ENCODE data around the gene CBX8. TPM values are rescaled to one million over a fixed set of nuclear protein-coding genes. Genes with fewer than 3 reads are reported as not detected.

Gene CBX8
- total and polyA plus RNA-seq, 2 of the 8 experiments (the other 6 are each of a cell fraction or from before 2014, with no cell fraction given), result 0.09 to 2.1 TPM

GRCh38 chr17:79796444-79796762 lies 474 bp downstream of the CBX8 start:
- no peaks in the 10 kb centered on the region; a peak in 1 of 4 replicates for H3K9me3 ChIP-seq (ENCODE audit: insufficient read depth in 2 of 2, low read depth in 1 of 2, low read length in 1 of 2)
- H3K79me2 ChIP-seq (ENCODE audit: control insufficient read depth in 1 of 2, insufficient read depth in 2 of 2, low read length in 2 of 2), result no peaks in the 10 kb centered on the region
- ChIA-PET POLR2A (ENCODE audit: partially characterized antibody) (interaction anchor here (0.6 to 6.0 kb wide), 14 partner anchors 10 to 351 kb away, joined by 3 to 49 read pairs (median 6); partner anchors contain the start of genes CBX2, CBX4 and EIF4A3), CTCF (ENCODE audit: partially characterized antibody) (interaction anchor here (0.9 to 19.1 kb wide), 7 partner anchors 11 to 58 kb away, joined by 3 to 576 read pairs (median 4); no protein-coding TSS in a partner anchor)
- H4K8ac ChIP-seq (ENCODE audit: extremely low read depth, insufficient read depth, low read length), result no peak overlapping the region
- no peak overlapping the region for H3K14ac ChIP-seq (ENCODE audit: insufficient read length)
- no peak overlapping the region for H3K27ac ChIP-seq (ENCODE audit: low read depth, low read length)
- no peak overlapping the region for H2BK120ac ChIP-seq (replicated peaks; ENCODE audit: low read depth, low read length)
- H2BK12ac ChIP-seq (ENCODE audit: low read depth, low read length), result peak overlapping the region; percentile 44; the same call in 1 of the 2 replicates
- 5% methylated on average over 19 of the region's 19 CpGs; no CpG with 5 or more reads in 1 of the 2 experiments for WGBS, 2 experiments (ENCODE audit: extremely low coverage in 1 of 2, insufficient coverage in 1 of 2, insufficient read length in 1 of 2, insufficient replicate concordance in 2 of 2, low coverage in 1 of 2, low lambda C conversion rate in 2 of 2, missing lambda C conversion rate in 1 of 2)
- H4K91ac ChIP-seq (replicated peaks; ENCODE audit: insufficient read length, low read length), result no peak overlapping the region
- H3K23me2 ChIP-seq (ENCODE audit: low read depth, low read length), result peaks cover 3% of the 10 kb centered on the region
- peak overlapping the region; percentile 21 for H3K56ac ChIP-seq (replicated peaks; ENCODE audit: insufficient read length, low read depth, low read length)
- peak; percentile 74 for TF ChIP-seq EZH2 (IDR thresholded peaks at IDR 0.05; ENCODE audit: low read depth, low read length, severe bottlenecking)
- peak; percentile 38 for TF ChIP-seq RNF2 (IDR thresholded peaks at IDR 0.05; ENCODE audit: borderline replicate concordance, low read depth, low read length, missing control alignments, poor library complexity, severe bottlenecking)
- TF ChIP-seq CHD1 (IDR thresholded peaks at IDR 0.05; ENCODE audit: low read depth, low read length), result no peak
- 0 out of 2 replicates have a peak, but pooled peaks have one; percentile 22 for TF ChIP-seq E2F6 (IDR thresholded peaks at IDR 0.05)
- no peak for TF ChIP-seq POU5F1 (IDR thresholded peaks at IDR 0.05; ENCODE audit: low read depth, low read length)
- peak; percentile 65 for TF ChIP-seq SRF (IDR thresholded peaks at IDR 0.05; ENCODE audit: low read depth, low read length)
- peak; percentile 41; the same call in 1 of the 2 replicates for TF ChIP-seq EGR1 (IDR thresholded peaks at IDR 0.05; ENCODE audit: borderline replicate concordance, low read depth, low read length)
- no peak for TF ChIP-seq SIRT6 (IDR thresholded peaks at IDR 0.05; ENCODE audit: low read length)
- peak; percentile 24 for TF ChIP-seq KDM4A (IDR thresholded peaks at IDR 0.05; ENCODE audit: low read depth, low read length, severe bottlenecking)
- TF ChIP-seq SUZ12 (IDR thresholded peaks at IDR 0.05; ENCODE audit: low read length), result peak; percentile 72; the same call in 1 of the 2 replicates
- H2BK20ac ChIP-seq (ENCODE audit: low read length), result no peak overlapping the region
- H3K36me3 ChIP-seq (ENCODE audit: control insufficient read depth in 2 of 4, insufficient read depth in 4 of 4, low read length in 3 of 4), result peaks cover 0 to 11% (median 0%) of the 10 kb centered on the region in 4 experiments; a peak in 1 of 8 replicates
- H3K27me3 ChIP-seq (replicated peaks in 1 of 4; ENCODE audit: control insufficient read depth in 3 of 4, extremely low read depth in 1 of 4, insufficient read depth in 3 of 4, low read length in 3 of 4), result peaks cover 80 to 92% (median 90%) of the 10 kb centered on the region in 4 experiments
- H4K5ac ChIP-seq (ENCODE audit: insufficient read length, low read depth, low read length), result no peak overlapping the region
- H3K9ac ChIP-seq (replicated peaks in 1 of 4; ENCODE audit: extremely low read depth in 1 of 4, low read depth in 3 of 4, low read length in 3 of 4), result no peak overlapping the region
- no peak for DNase-seq (ENCODE audit: low read depth in 1 of 2, low spot score in 2 of 2)
- no peak for FAIRE-seq
- peaks cover 5 to 52% (median 36%) of the 10 kb centered on the region in 4 experiments for H3K4me1 ChIP-seq (replicated peaks in 1 of 4; ENCODE audit: control insufficient read depth in 3 of 4, insufficient read depth in 4 of 4, low read length in 3 of 4)
- peak overlapping the region; percentile 44 to 67 (median 53); a peak in 6 of 8 replicates for H3K4me3 ChIP-seq (ENCODE audit: extremely low read depth in 1 of 4, insufficient read depth in 2 of 4, low read depth in 3 of 4, low read length in 4 of 4)
- H2BK15ac ChIP-seq (ENCODE audit: low read length), result no peak overlapping the region
- H2AK5ac ChIP-seq (ENCODE audit: low read depth, low read length), result peak overlapping the region; percentile 59; the same call in 1 of the 2 replicates
- H2BK5ac ChIP-seq (ENCODE audit: low read depth, low read length), result no peak overlapping the region; the same call in 1 of the 2 replicates
- H3K79me1 ChIP-seq (ENCODE audit: low read depth, low read length), result no peaks in the 10 kb centered on the region
- H4K20me1 ChIP-seq (replicated peaks in 1 of 2; ENCODE audit: control insufficient read depth in 1 of 2, insufficient read depth in 2 of 2, low read length in 2 of 2), result peaks cover 16 to 17% of the 10 kb centered on the region in 2 experiments
- no peak overlapping the region for H3K18ac ChIP-seq (ENCODE audit: extremely low read depth, low read length)
- no peak overlapping the region for H3K4ac ChIP-seq (replicated peaks; ENCODE audit: insufficient read length, low read depth, low read length)
- peak overlapping the region; percentile 67 to 74 for H3K4me2 ChIP-seq (ENCODE audit: insufficient read depth in 1 of 2, low read depth in 2 of 2, low read length in 2 of 2)
- no peak overlapping the region for H2AFZ ChIP-seq (ENCODE audit: low read length)
- no peak overlapping the region for H3K23ac ChIP-seq (ENCODE audit: insufficient read length)

Data from H1 (cell line).